ENCODE results near the gene ZNF439.
"Not testable (repeated sequence)": the region's sequence is repeated elsewhere in the genome, so short reads cannot be mapped to it uniquely, and the experiment has no call there.

ZNF439 gene

DNA sequence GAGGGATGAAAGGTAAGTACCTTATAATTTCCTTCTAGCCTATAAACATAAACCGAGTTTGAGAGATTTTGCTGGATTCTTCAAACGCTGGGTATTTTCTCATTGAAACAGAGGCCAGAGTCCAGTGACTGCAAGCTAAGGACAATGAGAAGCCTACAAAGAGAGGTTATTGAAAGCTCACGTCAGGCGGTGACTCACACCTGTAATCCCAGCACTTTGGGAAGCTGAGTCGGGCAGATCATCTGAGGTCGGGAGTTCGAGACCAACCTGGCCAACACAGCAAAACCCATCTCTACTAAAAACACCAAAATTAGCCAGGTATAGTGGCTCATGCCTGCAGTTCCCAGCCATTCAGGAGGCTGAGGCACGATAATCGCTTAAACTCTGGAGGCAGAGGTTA is 24.1 kb downstream of the ZNF439 start:
- DNase-seq = no peak

DNA sequence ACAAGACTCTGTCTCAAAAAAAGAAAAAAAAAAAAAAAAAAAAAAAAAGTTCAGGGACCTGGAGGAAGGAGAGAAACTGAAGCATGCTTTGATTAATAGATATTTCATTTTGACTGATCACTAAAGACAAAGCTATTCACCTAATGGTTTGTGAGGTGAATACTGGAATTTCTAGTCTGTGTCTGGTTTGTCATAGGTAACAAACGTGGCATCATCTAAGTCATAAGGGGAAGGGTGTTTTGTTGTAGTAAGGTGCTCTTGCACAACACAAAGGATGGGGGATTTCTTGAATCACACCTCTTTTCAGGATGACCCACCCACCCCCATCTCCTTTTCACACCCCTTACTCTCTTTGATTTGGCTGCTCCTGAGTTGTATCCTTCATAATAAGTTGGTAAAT is 25.2 kb downstream of the ZNF439 start:
- DNase-seq = no peak

DNA sequence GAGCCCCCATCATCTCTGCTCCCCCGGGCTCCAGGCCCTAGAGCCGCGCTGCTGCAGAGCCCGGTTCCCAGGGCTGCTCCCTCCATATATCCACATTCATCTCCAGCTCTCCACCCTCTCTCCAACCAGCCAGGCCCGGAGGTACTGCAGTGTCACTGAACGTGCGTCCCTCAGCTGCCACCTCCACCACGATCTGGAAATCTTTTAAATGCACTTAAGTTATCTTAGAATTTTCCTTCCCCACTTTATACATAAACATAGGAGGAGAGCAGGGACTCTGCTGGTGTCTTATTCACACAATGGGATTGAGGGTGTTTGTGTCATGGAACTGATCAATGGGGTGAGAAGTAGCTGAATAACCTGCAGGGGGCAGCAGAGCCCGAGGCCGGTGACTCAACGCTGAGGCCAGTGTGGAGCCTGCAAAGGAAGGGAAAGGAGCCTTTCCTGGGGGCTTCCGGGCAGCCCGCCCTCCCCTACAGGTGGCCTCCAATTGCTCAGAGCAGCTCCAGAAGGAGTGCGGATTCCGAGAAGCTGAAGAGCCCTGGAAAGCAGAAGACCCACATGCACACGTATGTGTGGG is 31.3 kb downstream of the ZNF439 start:
- peak in 3 of 4 experiments; percentile 4 to 6 (median 4) for DNase-seq

DNA sequence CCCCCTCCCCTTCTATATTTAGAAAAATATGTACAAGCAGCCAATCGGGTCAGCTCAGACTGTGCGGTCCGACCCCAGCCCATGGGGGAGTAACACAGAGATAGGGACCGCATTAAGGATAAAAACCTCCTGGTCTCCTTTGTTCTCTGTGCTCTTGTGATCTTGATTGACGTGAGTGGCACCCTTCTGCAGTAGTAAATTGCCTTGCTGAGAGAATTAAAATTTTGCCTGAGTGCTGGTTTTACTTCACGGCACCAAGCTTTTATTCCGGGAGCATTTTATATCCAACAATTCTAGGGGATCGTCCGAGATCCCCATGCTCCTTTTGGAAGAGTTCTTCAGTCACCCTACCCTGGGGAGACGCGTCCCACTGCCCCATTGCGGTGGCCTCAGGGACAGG is 32.1 kb downstream of the ZNF439 start:
- no peak for DNase-seq

DNA sequence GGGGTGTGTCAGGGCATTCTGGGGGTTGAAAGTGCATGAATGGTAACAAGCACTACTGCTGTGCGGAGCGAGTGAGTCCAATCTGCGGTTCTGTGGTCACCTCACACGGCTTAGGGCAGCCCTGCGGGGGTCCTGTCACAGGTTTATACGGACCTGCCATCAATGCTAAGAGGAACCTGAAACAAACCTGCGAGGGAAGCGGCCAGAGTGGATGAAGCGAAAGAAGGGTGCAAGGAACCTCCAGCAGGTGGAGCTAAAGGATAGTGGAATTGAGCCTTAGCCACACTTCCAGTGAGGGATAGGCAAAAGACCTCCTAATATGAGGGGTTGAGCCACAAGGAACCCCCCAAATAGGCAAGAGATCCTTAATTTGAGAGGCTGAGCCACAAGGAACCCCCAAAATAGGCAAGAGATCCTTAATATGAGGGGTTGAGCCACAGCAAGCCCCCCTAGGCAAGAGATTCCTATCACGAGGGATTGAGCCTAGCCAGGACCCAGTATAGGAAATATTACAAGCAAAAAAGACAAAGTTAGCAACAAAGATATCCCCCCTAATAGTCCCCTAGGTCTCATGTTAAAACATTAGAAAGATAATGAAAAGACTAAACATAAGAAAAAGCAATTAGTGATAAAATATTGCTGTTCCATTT is 32.8 kb downstream of the ZNF439 start:
- peak; percentile 13 to 30 (median 22) for DNase-seq

DNA sequence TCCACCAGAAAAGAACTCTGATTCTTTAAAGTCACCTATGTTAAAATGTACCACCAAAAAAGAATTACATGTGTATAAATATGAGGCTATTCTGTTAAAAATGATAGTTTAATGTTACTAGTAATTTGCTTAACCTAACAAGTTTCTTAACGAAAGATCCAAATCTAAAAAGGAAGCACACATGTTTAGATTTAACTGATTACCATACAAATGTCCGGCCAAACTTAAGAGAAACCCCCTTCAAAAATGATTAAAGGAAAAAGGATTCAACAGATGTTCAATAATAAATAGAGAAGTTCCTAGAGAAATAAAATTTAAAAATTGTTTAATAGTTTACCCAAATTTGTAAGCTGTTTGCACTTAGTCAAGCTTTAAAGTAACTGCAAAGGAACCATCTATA is 34.1 kb downstream of the ZNF439 start:
- no peak for DNase-seq

DNA sequence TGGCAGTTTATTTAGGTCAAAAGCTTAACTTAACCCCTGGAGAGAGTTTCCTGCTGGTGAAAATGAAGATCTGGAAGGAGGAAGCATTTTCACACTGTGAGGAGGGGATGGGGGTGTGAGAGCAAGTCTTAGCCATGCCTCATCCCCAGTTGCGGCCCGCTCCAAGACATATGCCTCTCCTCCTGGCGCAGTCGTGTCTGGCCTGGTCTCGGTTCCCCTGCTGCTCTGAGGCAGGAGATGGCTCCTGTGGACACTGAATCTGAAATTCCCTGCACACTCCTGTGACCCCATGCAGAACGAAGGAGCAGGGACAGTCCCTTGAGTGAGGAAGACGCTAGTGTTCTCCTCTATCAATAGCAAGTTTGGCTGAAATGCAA is 38.7 kb downstream of the ZNF439 start:
- no peak for DNase-seq

DNA sequence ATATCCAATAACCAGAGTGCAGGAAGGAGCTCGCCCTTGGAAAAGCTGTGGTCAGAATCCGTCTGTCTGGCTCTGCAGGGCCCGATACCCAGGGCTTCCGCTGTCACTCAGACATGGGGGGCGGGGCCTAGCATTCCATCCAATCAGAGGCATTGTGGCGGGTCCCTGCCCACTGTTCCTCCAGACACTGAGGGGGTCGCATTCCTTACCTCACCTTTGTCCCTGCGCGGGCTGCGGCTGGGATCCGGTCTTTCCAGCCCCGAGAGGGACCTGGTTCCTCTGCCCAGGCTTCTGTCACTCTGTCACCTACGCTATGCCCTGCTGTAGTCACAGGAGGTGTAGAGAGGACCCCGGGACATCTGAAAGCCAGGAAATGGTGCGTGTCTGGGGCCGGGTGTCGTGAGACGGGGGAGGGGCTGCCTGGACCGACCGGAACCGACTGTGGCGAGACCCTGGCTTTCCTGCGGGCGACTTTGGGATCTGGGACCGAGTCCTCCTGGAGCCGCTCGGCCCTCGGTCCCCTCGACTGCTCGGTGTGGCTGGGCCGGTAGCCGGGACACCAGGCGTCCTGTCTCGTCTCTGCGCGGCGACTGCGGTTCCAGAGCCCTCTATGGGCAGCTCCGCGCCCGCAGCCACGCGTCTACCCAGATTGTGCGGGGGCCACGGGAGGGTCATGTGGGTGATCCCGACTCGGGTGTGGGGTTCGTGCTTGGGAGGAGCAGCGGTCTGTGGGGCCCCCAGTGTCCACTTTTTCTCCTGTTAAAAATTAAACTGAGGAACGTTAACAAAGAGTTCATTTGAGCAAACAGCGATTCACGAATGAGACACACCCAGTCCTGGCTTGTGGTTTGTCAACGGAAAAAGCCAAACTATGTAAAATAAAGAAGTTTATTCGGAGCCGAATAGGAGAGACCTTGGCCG is 39.3 kb downstream of the ZNF439 start, which contains the start of gene ZNF69:
ZNF69 (plus strand) TSS at position 172 of the 921 bp plus-strand sequence; CDS start at position 314, 142 bp downstream.
- peak; percentile 13 to 39 (median 28) for DNase-seq

DNA sequence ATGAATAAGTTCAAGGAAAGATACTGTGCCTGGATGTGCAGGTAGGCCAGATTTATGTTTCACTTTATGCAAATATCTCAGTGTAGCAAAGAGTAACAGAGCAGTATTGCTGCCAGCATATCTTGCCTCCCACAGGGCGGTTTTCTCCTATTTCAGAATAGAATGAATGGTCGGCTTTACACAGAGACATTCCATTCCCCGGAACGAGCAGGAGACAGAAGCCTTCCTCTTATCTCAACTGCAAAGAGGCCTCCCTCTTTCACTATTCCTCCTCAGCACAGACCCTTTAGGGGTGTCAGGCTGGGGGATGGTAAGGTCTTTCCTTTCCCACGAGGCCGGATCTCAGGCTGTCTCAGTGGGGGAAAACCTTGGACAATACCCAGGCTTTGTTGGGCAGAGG is 41.4 kb downstream of the ZNF439 start:
- DNase-seq = not testable (repeated sequence)

DNA sequence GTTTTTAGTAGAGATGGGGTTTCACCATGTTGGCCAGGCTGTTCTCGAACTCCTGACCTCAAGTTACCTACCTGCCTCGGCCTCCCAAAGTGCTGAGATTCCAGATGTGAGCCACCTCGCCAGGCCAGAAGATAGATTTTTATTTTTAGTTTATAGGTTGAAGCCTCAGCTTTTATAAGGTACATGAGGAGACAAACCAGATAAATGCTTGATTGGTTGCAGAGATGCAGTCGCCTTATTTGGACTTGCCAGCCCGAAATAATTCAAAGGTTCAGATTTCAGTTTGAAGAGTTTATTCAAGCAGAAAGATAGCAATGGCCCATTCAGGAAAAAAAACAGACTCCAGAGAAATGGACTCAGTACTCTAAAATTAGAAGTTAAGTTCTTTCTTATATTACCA is 42.1 kb downstream of the ZNF439 start:
- DNase-seq = no peak

DNA sequence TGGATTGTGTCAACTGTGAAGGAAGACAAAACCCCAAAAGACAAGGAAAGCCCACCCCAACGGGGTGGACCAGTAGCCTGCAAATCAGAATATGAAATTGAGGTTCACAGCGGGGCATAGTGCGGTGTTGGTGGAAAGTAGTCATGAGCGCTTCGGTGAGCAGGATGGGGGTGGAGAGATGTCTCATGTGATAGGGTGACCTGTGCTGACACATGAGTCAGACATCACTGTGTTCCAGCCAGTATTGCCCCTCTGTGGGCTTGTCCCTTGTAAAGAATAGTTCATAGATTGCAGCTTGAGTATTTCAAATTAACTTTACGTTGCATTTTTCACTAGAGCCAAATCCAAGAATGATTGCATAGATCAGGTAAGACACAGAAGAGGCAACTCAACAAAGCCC is 46.3 kb downstream of the ZNF439 start:
- DNase-seq = no peak

DNA sequence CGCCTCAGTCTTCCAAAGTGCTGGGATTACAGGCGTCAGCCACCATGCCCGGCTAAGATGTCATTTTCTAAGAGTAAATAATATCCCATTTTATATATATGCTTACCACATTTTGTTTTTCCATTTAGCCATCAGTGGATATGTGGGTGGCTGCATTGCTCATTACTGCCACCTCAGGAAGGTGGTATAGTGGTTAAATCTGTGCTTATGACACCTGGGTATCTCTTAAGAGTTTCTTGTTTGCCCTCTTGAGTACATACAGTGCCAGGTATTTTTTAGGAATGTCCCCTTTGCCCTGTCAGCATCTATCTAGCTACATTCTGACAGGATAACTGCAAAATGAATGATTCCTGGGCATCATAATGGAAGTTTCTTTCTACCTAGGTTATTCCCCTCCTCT is 53.7 kb downstream of the ZNF439 start:
- DNase-seq = no peak

DNA sequence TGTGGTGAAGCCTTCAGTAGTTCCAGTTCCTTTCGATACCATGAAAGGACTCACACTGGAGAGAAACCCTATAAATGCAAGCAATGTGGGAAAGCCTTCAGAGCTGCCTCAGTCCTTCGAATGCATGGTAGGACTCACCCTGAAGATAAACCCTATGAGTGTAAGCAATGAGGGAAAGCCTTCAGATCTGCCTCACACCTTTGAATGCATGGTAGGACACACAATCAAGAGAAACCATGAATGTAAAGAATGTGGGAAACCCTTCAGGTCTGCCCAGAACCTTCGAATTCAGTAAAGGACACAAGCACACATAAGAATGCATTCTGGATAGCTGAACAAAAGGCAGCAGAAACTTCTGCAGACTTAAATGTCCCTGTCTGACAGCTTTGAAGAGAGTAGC is 57.4 kb downstream of the ZNF439 start:
- no peak for DNase-seq

DNA sequence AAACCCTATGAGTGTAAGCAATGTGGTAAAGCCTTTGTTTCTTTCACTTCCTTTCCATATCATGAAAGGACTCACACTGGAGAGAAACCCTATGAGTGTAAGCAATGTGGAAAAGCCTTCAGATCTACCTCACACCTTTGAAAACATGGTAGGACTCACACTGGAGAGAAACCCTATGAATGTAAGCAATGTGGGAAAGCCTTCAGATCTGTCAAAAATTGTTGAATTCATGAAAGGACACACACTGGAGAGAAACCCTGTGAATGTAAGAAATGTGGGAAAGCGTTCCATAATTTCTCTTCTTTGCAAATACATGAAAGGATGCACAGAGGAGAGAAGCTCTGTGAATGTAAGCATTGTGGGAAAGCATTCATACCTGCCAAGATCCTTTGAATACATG is 63.4 kb downstream of the ZNF439 start:
- DNase-seq = not testable (repeated sequence)

DNA sequence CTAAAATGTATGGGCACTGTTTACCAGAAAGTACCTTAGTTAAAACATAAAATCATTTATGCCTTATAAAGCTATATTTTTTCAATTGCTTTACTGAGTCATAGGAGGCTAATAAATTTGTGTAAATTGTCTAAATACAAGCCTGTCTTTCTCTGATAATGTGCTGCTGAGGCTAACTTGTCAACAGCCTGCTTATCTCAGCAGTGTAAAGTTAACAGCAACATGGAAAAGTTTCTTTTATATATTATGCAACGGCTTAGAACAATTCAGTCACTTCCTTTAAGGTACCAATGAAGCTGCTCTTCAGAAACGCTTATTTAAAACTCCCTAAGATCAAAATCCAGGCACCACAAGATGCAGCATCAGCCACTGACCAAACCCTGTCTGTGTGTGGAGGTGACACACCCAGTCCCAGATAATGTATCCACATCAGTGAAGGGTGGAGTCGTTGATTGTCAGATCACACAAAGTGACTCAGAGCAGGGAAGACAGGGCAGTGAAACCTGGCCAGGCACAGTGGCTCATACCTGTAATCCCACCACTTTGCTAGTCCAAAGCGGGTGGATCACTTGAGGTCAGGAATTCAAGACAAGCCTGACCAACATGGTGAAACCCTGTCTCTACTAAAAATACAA is 66.0 kb downstream of the ZNF439 start:
- DNase-seq = not testable (repeated sequence)

Data from activated CD4-positive, CD25-positive, alpha-beta regulatory T cell (primary cell).